ENCODE data around the gene IMMP2L.

Gene IMMP2L

DNA sequence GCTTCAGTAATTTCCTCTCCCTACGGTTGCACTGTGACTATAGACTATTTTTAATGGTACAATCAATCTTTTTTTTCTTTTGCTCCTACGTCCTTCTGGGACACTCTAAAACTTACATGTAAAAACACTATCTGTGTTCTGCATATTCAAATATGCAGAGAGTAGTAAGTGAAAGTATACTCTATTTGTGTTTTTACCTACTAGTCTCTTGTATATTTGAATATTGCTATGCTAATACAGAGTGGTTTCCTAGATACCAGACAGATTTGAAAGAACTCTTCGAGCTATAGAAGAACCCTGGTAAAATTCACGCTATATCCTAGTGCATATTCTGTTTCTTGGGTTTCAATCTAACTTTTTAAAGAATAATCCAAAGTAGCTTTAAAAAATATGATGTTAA is 672.2 kb downstream of the IMMP2L start:
- DNase-seq (ENCODE audit: low read depth in 3 of 3, low spot score in 1 of 3) = no peak

DNA sequence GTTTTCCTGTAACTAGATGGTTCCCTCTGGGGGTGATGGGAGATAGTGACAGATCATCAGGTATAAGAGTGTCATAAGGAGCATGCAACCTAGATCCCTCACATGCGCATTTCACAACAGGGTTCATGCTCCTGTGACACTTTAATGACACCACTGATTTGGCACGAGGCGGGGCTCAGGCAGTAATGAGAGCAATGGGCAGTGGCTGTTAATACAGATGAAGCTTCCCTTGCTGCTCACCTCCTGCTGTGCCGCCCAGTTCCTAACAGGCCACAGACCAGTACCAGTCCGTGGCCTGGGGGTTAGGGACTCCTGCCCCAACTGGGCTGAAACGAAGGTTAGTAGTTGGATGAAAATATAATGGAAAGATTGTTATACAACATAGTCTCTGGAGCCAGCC is 673.0 kb downstream of the IMMP2L start:
- no peak for DNase-seq (ENCODE audit: low read depth in 3 of 3, low spot score in 1 of 3)

DNA sequence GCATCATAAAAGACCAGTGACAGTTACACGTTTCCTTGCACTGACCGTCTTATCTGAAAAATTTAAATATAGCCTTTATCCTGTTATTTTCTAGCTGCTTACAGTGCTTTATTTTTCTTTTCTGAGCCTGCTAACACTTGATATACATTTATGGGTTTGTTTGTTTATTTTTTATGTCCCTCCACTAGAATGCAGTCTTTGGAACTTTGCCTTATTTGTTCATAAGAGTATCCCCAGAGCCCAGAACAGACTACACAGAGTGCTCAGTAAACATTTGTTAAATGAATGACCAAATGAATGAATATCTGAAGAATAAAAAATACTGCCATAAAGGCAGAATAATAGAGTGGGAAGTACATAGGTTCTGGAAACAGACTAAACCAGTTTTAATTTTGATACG is 673.7 kb downstream of the IMMP2L start:
- DNase-seq (ENCODE audit: low read depth in 3 of 3, low spot score in 1 of 3) = no peak

DNA sequence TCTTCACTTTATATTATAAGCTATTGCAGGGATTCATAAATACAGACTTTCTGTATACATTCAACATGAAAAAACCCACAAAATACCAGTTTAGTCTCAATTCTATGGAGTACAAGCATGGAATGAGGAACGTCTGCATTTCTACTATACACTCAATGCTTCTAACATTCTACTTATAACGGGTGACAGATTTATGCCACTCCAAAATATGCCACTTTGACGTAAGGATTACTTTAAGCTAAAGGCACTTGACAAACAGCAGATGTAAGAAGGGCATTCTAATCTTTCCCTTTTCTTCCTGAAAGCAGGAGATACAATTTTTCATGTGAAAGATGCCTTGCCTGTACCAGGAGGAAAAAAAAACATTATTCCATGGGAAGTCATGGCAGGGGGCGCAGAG is 676.8 kb downstream of the IMMP2L start:
- no peak for DNase-seq (ENCODE audit: low read depth in 3 of 3, low spot score in 1 of 3)

DNA sequence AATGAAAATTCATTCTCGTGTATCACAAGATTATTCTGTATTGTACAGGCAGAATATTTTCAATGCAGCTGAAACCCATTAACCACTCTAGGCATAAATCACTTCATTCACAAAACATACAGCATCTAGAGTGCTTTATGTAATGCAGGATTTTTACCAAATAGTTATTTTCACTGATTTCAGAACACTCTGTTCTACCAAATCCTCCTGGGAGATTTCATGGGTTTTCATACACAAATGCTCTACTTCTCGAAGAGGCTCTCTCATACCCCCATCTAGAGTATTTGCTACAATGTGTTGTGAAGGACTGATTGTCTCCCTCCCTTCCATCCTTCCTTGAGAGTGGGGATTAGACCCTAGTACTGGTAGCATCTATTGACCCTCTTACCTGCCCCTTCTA is 680.6 kb downstream of the IMMP2L start:
- no peak for DNase-seq (ENCODE audit: low read depth in 3 of 3, low spot score in 1 of 3)

DNA sequence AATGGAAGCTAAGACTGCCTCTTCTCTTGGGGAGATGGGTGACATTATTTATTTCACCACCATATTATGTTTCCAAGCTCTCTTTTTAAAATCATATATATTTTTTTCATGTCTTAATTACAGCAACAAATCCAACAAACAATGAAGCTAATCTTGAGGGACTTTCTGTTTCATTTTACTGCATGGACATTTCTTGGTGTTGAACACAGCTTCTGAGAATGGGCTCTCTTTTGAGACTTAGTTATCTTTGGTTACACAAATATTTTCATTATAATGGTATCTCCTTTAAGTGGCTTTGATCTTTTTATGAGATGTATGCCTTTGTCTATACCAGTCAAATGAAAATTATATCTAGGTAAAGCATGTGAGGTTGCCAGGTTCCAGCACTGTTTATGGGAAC is 681.3 kb downstream of the IMMP2L start:
- DNase-seq (ENCODE audit: low read depth in 3 of 3, low spot score in 1 of 3) = no peak

DNA sequence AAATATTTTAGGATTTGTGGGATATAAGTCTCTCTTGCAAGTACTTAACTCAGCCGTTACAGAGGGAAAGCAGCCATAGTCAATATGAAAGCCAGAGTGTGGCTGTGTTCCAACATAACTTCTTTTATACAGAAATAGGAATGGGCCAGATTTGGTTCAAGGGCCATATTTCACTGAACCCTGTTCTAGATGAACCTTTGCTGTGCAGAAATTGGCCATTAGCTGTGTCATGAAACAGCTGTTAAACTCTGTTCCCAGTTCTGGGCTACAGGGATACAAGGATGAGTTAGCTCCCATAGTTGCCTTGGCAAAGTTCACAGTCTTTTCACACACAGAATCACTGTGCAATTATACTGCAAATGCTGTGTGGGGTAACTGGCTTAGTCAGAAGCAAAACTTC is 685.3 kb downstream of the IMMP2L start:
- DNase-seq (ENCODE audit: low read depth in 3 of 3, low spot score in 1 of 3) = no peak

DNA sequence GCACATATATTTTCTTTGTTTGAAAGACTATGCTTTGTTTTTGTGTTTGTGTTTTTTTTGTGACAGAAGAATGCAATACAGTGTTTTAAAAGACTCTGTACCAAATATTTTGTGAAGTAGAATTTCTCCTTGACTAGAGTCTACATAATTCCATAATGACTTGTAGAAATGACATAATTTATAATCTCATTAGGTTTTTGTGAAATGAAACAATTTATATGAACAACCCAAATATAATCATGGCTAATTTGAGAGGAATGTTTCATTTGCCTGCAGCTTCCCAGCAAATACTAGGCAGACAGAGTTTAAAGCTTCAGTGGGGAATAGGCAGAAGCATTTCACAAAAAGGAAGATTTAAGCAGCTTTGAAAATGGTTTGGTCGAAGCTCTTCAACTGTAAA is 686.9 kb downstream of the IMMP2L start:
- DNase-seq (ENCODE audit: low read depth in 3 of 3, low spot score in 1 of 3) = no peak

DNA sequence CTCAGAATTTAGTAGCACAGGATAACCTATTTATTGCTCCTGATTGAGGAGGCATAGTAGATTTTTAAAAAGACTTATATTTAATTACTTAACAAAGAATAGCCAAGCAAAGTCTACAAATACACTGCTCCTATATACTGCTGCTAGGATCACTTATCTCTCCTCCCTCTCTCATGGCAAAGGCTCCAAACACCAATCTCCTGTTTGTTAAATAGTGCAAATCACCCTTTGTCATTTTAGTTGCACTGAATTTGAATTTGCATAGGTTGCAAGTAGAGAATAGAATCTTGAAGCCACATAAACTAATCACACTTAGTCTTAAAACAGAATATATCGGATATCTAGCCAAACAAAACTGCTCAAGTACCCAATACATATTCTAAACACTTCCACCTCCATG is 690.4 kb downstream of the IMMP2L start:
- no peak for DNase-seq (ENCODE audit: low read depth in 3 of 3, low spot score in 1 of 3)

DNA sequence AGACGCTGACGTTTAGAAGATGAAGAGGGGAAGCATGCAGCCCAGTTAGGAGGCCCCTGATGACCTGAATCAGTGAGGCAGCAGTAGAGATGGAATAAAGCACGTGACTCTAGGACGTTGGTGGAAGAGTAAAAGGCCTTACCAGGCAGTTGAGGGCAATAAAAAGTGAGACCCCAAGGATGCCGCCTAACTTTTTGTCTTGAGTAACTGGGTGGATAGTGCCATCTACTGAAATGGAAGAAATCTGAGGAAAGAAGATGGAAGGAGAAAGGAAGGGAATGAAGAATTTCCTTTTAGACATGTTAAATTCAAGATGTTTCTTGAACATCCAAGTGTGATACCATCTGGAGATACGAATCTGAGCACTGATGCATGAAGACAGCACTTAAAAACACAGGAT is 691.4 kb downstream of the IMMP2L start:
- DNase-seq (ENCODE audit: low read depth in 3 of 3, low spot score in 1 of 3) = no peak

DNA sequence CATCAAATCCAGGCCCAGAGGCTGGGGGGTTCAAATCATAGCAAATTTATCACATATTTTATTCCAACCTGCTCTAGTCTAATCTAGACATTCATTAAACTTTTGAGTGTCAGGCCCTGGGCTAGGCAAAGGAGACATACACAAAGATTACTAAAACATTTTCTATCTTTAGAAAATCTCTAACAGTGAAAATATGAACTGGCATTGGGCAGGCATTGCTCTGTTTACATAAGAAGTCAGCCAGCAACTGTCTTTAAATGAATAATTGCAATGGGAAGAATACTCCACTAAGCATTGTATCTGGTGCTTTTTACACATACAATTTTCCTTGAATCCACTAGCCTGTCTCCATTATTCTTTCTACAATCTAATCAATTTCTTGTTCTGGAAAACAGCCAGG is 693.8 kb downstream of the IMMP2L start:
- DNase-seq (ENCODE audit: low read depth in 3 of 3, low spot score in 1 of 3) = no peak

DNA sequence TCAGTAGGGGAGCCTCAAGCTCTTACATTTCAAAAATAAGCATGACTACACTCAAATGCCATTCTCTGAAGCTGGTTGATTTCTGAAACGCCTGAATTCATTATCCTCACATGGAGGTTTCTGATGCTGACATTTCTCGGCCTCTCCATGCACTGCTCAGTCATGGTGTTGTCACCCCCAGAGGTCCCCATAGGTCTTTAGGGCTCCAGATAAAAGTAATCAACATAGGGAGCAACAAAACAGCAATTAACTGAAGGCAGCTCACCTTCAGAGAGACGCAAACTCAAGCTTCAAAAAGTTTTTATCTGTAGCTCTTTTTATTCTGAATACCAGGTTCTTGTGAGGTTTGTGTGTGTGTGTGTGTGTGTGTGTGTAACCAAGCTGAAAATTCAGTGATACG is 694.5 kb downstream of the IMMP2L start:
- DNase-seq (ENCODE audit: low read depth in 3 of 3, low spot score in 1 of 3) = no peak

DNA sequence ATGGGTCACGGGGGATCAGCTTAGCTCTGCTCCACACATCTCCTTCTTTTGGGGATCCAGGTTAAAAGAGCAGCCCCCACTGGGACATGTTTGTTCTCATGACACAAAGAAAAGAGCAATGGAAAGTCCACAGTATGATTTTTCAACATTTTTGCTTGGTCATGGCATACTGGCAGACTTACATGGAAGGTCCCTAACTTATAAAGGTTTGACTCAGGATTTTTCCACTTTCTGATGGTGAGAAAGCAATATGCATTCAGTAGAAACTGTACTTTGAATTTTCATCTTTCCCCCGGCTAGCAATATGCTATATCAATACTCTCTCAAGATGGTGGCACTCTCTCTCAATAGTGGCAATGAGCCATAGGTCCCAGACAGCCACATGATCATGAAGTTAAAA is 699.0 kb downstream of the IMMP2L start:
- no peak for DNase-seq (ENCODE audit: low read depth in 3 of 3, low spot score in 1 of 3)

DNA sequence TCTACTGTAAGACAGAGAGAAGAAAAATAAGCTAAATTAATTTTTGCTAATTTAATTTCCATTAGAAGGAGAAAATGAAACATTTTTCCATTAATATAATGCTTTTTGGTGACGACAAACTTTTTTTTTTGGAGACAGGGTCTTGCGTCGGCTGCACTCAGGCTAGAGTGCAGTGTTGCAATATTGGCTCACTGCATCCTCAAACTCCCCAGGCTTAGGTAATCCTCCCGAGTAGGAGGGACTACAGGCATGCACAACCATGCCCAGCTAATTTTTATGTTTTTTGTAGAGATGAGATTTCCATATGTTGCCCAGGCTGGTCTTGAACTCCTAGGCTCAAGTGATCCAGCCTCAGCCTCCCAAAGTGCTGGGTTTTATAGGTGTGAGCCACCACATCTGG is 701.1 kb downstream of the IMMP2L start:
- no peak for DNase-seq (ENCODE audit: low read depth in 3 of 3, low spot score in 1 of 3)

DNA sequence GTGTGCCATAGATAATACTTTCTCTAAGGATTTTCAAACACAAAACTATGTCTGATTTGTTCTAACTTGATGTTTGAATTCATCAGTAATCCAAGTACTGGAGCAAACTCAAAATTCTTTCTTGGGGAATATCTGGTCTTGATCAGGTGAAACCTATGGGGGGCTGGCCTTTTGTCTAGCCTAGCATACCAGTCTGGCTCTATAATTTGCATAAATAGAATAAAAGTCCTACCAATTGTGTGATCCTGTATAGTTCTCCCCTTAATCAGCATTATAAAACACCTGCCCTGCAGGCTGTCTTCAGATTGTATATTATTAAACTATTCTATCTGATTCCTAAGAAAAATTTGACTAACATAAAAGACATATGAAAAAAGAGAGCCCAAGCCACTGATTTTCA is 705.2 kb downstream of the IMMP2L start:
- no peak for DNase-seq (ENCODE audit: low read depth in 3 of 3, low spot score in 1 of 3)

DNA sequence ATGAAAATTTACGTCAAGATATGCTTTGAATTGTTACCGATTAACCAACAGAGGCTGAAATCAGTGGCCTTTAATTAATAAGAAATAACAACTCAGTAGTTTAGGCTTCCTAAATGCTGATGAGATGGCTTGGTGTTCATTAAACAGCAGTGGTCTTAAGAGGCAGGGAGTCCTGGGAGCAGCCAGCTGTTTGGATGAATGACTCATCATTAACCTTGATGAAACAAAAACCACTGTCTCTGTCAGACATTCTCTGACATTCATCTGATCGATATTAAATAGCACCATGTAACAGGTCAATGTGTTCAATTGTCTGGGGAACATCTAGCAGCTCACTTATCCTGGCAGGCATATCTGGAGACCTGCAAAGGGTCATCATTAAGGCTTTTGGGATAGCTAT is 705.6 kb downstream of the IMMP2L start:
- DNase-seq (ENCODE audit: low read depth in 3 of 3, low spot score in 1 of 3) = no peak

DNA sequence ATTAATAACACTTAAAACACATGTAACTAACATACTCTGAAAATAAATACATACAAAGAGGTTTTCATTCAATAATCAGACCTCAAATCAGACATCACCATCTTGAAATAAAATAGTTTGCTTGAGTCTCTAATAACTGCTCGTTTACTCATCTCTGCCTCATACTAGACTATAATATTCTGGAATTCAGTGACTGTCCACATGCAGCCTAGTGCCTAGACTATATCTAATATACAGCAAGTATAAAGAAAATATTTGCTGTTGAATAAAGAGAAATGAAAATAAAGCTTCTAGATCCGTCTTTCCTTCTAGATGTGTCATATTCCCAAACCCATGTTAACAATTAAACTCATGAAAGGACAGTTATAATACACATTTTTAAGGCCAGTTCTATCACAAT is 707.6 kb downstream of the IMMP2L start:
- no peak for DNase-seq (ENCODE audit: low read depth in 3 of 3, low spot score in 1 of 3)

DNA sequence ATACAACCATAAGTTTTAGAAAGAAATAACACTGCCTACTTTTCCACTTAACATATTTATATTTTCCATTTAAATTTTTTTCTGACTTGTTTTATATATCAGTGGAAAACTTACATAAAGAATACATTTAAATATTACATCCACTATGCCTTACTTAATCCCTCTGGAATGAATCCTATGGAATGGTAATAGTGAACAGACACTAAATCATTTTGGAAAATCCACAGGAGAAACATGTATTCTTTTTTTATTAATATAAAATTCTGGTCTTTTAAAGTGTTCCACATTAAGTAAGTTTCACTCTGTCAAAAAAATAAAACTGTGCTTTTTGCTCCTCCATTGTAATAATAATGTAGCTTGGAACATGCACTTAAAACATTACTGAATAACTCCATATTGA is 708.1 kb downstream of the IMMP2L start:
- DNase-seq (ENCODE audit: low read depth in 3 of 3, low spot score in 1 of 3) = no peak

DNA sequence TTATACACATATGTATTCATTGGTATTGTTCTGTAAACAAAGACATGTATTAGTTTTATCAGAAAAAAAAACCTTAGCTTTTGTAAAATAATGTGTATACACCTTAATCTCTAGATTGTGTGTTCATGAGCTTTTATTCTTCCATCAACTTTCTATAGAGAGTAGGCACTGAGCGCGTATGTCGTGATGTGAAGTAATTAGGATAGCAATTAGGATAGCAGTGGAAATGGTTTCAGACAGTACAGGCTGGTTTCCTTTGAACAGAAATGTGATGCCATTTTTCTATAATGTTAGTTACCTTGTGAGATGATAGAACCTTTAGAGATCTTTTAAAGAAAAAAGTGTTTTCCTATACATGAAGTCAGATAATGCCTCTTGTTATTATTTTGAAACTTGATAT is 709.0 kb downstream of the IMMP2L start:
- no peak for DNase-seq (ENCODE audit: low read depth in 3 of 3, low spot score in 1 of 3)

DNA sequence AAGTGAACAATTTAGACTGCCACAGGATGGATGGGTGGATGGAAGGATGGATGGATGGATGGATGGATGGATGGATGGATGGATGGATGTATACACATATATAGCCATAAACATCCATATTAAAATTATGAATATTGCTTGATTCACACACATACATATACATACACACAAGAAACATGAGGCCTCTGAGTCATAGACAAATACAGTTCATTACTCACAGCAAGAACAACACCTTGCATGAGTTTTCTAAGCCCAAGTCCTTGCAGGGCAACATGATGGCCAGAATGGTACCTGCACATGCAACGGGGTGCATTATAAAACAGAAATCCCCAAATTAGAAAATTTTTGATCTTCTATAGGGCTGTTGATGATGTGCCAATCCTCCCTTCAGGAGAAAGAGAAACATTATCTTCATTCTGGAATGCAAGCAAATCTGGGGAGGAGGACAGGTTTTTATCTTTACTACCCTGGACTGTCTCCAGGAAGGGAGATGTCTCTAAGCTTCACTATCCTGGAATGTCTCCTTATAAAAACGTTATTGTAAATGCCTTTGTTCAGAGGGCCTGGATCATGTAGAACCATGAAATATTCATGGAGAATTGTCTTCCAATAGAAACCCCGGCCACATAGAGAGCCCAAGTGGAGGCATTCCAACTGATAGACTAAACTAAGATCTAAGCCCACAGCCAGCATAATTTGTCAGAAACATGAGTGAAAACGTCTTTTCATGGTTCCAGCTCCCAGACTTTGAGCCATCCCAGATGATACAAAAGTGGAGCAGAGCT is 709.9 kb downstream of the IMMP2L start:
- DNase-seq (ENCODE audit: low read depth in 3 of 3, low spot score in 1 of 3) = no peak

DNA sequence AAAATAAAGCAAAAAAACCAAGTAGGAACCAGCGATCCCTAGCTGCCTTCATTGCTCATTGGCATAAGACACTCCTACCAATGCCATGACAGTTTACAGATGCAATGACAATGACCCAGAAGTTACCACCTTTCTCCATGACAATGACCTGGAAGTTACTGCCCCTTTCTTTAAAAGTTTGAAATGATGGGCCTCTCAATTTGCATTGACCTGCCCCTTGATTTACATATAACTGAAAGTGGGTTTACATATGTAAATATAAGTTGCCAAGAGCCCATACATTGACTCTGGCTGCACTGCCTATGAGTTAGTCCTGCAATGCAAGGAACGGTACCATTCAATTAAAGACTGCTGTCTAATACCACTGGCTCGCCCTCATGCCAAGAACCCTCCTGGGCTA is 712.1 kb downstream of the IMMP2L start:
- DNase-seq (ENCODE audit: low read depth in 3 of 3, low spot score in 1 of 3) = no peak

DNA sequence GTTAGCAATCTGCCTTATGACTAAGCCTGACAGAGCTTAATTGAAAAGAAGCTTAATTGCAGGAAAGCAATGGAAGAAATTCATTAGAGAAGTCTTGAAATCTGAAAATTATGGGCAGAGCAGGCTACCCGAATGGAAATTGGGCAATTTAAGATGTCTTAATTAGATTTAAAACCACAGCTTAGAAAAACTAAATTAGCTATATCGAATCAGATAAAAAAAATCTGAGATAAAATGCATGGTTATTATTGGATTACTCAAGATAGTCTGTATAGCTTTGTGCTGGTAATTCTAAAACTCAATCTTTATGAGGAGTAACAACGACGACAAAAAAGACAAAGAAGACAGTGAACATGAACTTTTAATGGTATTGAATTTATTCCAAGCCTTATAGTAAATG is 719.5 kb downstream of the IMMP2L start:
- DNase-seq (ENCODE audit: low read depth in 3 of 3, low spot score in 1 of 3) = no peak

DNA sequence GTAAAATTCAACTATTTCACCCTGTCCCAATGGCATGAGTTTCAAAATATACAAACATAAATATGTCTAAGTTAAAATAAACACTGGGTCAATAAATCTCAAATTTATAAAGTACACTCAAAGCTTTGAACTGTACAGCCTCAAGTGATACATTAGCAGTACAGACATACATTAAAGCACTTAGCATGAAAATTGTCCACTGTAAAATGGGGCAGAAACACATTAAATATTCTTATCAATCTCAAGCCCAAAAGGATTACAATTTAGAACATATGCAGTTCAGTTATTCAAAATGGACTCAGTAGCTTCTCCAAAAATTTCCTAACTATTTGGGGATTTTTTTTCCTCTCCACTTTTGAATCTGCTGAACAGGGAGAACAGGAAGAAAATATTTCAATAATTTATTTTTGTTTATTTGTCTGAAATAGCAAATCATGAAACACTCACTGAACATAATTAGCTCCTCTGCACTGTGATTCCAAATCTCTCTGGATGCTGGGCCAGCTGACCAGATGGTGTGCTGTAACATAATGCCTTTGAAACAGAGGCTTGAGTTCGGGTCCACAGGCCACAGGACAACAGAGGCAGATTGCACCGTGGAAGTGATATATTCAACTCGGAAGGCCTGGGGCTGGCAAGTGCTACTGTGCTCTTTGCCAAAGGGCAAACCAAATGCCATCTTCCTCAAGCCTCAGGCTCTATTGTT is 720.3 kb downstream of the IMMP2L start:
- DNase-seq (ENCODE audit: low read depth in 3 of 3, low spot score in 1 of 3) = no peak
